ENCODE results near the gene BABAM2.

Gene BABAM2

DNA sequence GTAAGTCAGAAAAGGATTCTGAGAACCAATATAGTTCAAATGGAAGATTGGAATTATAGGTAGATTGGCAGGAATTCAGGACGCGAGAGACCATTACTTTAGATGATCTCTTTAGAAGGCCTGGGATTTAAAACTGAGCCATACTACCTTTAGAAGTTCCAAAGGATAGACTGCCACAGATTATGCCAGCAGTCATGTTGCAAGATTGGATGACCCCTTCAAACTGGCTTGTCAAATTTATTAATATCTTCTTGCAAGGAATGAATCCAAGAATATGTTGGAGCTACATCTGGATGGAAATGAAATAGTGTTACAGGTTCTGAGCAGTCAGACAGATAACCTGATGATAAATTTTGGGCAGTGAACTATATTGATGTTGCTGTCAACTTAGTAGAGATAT lies 22.0 kb downstream of the BABAM2 start:
- H3K4me3 ChIP-seq (replicated peaks in 1 of 2; ENCODE audit: low read depth in 2 of 2, low read length in 2 of 2): no peak overlapping the region
- DNase-seq (ENCODE audit: low read depth in 2 of 2): no peak
- TF ChIP-seq, protein P1, sequence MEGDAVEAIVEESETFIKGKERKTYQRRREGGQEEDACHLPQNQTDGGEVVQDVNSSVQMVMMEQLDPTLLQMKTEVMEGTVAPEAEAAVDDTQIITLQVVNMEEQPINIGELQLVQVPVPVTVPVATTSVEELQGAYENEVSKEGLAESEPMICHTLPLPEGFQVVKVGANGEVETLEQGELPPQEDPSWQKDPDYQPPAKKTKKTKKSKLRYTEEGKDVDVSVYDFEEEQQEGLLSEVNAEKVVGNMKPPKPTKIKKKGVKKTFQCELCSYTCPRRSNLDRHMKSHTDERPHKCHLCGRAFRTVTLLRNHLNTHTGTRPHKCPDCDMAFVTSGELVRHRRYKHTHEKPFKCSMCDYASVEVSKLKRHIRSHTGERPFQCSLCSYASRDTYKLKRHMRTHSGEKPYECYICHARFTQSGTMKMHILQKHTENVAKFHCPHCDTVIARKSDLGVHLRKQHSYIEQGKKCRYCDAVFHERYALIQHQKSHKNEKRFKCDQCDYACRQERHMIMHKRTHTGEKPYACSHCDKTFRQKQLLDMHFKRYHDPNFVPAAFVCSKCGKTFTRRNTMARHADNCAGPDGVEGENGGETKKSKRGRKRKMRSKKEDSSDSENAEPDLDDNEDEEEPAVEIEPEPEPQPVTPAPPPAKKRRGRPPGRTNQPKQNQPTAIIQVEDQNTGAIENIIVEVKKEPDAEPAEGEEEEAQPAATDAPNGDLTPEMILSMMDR (IDR thresholded peaks at IDR 0.05; ENCODE audit: low read depth, low read length): no peak

DNA sequence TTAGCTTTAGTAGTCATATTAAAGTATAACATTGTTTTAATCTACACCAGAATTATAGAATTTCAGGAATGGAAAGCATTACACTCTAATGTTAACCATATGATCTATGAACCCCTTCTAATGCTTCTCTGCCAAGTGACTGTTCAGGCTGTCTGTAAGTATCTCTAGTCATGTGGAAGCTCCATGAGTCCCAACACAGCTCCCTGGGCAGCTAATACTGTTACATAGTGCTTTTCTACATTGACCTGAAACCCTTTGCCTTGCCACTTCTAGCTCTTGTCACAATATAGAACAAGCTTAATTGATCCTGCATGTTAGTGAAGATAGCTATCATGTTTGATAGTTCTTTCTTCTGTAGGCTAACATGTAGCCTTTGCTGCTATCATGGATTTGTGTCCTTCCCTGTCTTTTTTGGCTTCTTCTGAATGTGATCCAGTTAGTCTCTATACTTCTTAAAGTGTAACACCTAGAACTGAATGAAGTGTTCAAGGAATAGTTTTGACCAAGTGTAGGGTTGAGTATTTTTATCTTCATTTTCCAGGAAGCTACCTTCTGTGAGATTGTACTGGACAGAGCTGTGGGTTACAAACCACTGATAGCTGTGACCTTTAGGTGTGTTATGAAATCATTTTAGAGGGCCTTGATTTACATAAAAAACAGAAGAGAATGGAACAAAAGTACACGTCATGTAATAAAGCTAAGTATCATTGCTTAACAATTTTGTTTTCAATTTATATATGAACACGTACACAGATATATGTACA lies 23.7 kb downstream of the BABAM2 start:
- no peak for DNase-seq (ENCODE audit: low read depth in 2 of 2)
- TF ChIP-seq, protein P1 (IDR thresholded peaks at IDR 0.05; ENCODE audit: low read depth, low read length): no peak
- H3K4me3 ChIP-seq (replicated peaks in 1 of 2; ENCODE audit: low read depth in 2 of 2, low read length in 2 of 2): no peak overlapping the region

DNA sequence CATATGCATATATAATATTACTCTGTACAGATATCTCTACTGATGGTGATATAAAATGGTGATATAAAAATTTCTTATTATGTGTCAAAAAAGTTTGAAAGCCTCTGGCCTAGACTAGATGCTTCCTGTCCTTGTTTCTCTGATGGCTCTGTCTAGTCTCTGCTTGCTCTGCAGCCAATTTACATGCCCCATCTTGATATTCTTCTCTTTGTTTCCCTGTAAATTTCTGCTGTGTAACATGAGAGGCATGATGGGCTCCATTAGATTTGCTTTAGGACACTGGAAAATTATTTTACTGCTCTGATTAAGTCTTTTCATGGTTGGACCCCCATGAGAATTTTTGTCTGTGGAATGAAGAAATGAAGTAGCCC lies 24.3 kb downstream of the BABAM2 start:
- H3K4me3 ChIP-seq (replicated peaks in 1 of 2; ENCODE audit: low read depth in 2 of 2, low read length in 2 of 2): no peak overlapping the region
- DNase-seq (ENCODE audit: low read depth in 2 of 2): no peak
- TF ChIP-seq, protein P1 (IDR thresholded peaks at IDR 0.05; ENCODE audit: low read depth, low read length): no peak

DNA sequence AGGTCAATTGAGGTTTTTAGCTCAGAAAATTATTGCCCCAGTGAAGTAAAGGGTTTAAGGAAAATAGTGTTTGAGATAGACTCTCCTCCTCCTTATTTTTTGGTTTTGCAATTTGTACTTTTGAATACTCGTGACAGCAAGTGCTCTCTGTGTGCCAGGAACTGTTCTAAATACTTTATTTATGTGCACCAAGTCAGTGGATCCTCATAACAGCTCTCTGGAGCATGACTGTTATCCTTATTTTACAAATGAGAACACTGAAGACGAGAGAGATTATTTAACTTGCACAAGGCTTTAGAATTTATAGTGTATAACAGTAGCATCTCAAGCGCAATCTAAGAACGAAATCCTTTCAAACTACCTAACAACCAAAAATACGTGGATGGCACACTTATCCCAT lies 24.7 kb downstream of the BABAM2 start:
- TF ChIP-seq, protein P1 (IDR thresholded peaks at IDR 0.05; ENCODE audit: low read depth, low read length): no peak
- H3K4me3 ChIP-seq (replicated peaks in 1 of 2; ENCODE audit: low read depth in 2 of 2, low read length in 2 of 2): no peak overlapping the region
- DNase-seq (ENCODE audit: low read depth in 2 of 2): peak in 1 of 2 donors; percentile 55

DNA sequence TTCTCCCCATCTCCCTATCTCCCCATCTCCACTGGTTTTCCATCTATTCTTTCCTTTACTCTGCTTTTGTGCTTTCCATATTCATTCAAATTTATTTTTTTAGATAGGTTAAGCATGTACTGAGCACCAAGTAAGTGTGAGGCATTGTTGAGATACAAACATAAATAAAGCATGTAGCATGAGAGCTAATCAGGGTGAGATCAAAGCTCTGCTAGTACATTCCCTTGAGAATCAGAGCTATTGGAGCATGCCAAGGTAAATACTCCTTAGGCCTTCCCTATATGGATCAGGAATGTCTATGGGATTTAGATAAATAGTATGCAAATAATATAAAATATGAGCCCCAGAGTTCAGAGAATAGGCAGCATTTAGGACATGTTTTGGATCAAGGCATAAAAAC lies 25.3 kb downstream of the BABAM2 start:
- no peak overlapping the region for H3K4me3 ChIP-seq (replicated peaks in 1 of 2; ENCODE audit: low read depth in 2 of 2, low read length in 2 of 2)
- peak in 1 of 2 donors; percentile 24 for DNase-seq (ENCODE audit: low read depth in 2 of 2)
- TF ChIP-seq, protein P1 (IDR thresholded peaks at IDR 0.05; ENCODE audit: low read depth, low read length): no peak

DNA sequence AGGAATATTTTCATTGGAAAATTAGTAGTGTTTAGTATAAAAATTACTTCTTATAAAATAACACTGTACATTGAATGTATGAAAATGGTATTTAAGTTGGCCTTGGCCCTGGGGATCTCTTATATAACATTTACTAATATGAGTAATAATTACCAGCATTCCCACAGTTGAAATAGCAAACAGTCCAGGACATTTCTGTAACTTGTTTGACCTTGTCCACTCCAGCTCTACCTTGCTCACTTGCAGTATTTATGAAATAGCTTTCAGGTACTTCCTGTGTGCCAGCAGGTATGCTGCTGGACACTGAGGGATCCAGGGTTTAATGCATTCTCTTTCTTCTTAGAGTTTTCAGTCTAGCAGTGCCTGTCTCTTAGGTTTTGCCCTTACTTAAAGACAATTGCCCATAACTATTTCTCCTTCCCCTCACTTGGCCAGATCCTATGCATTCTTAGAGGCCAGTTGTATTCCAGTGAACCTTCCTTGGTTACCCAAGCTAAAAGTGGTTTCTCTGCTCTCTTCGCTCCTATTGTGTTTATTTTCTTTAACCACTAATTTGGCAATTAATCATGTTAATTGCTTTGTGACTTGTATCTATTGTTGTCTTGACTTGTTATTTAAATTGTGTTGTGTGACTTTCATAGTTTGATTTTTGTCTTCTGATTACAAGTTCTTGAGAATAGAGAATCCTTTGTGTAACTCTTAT lies 25.9 kb downstream of the BABAM2 start:
- TF ChIP-seq, protein P1 (IDR thresholded peaks at IDR 0.05; ENCODE audit: low read depth, low read length): no peak
- H3K4me3 ChIP-seq (replicated peaks in 1 of 2; ENCODE audit: low read depth in 2 of 2, low read length in 2 of 2): no peak overlapping the region
- DNase-seq (ENCODE audit: low read depth in 2 of 2): no peak

Measured in cardiac fibroblast (primary cell).